ENCODE measurements around the gene TEK. TPM values are rescaled to one million over a fixed set of nuclear protein-coding genes. Genes with fewer than 3 reads are reported as not detected.

Gene TEK
- total and polyA plus RNA-seq, 2 experiments from 2014 or later: 0.60 to 1.4 TPM

GRCh38 chr9:27183701-27184100, 74.7 kb downstream of the TEK start:
- no peak overlapping the region for H3K4me3 ChIP-seq
- no peaks in the 10 kb centered on the region for H3K36me3 ChIP-seq
- TF ChIP-seq CTCF (IDR thresholded peaks at IDR 0.05; ENCODE audit: low read depth, low read length): no peak
- no peaks in the 10 kb centered on the region for H3K9me3 ChIP-seq (ENCODE audit: low read depth)
- H3K27ac ChIP-seq: no peak overlapping the region
- no peaks in the 10 kb centered on the region for H3K27me3 ChIP-seq
- peak in 1 of 2 donors; percentile 60 for DNase-seq (ENCODE audit: low read depth in 1 of 2, low spot score in 1 of 2)
- H3K4me1 ChIP-seq (ENCODE audit: low read depth): no peaks in the 10 kb centered on the region

GRCh38 chr9:27184556-27185351, 75.7 kb downstream of the TEK start:
- no peak overlapping the region for H3K4me3 ChIP-seq
- H3K36me3 ChIP-seq: no peaks in the 10 kb centered on the region
- H3K4me1 ChIP-seq (ENCODE audit: low read depth): no peaks in the 10 kb centered on the region
- TF ChIP-seq CTCF (IDR thresholded peaks at IDR 0.05; ENCODE audit: low read depth, low read length): no peak
- H3K9me3 ChIP-seq (ENCODE audit: low read depth): no peaks in the 10 kb centered on the region
- peak in 1 of 2 donors; percentile 37 for DNase-seq (ENCODE audit: low read depth in 1 of 2, low spot score in 1 of 2)
- no peak overlapping the region for H3K27ac ChIP-seq
- H3K27me3 ChIP-seq: no peaks in the 10 kb centered on the region

- no peaks in the 10 kb centered on the region for H3K9me3 ChIP-seq (ENCODE audit: low read depth)
Observed at GRCh38 chr9:27188426-27188825, 79.4 kb downstream of the TEK start.

GRCh38 chr9:27189426-27189825, 80.4 kb downstream of the TEK start:
- Histone ChIP-seq H3K4me3 (no peak overlapping the region), H3K27ac (no peak overlapping the region), H3K9me3 (ENCODE audit: low read depth) (no peaks in the 10 kb centered on the region), H3K27me3 (no peaks in the 10 kb centered on the region), H3K4me1 (ENCODE audit: low read depth) (no peaks in the 10 kb centered on the region), H3K36me3 (no peaks in the 10 kb centered on the region)
- peak in 1 of 2 donors; percentile 13 for DNase-seq (ENCODE audit: low read depth in 1 of 2, low spot score in 1 of 2)
- no peak for TF ChIP-seq CTCF (IDR thresholded peaks at IDR 0.05; ENCODE audit: low read depth, low read length)

More at GRCh38 chr9:27188426-27188825, 79.4 kb downstream of the TEK start:
- no peaks in the 10 kb centered on the region for H3K27me3 ChIP-seq
- H3K36me3 ChIP-seq: no peaks in the 10 kb centered on the region
- TF ChIP-seq CTCF (IDR thresholded peaks at IDR 0.05; ENCODE audit: low read depth, low read length): no peak
- H3K4me1 ChIP-seq (ENCODE audit: low read depth): no peaks in the 10 kb centered on the region
- DNase-seq (ENCODE audit: low read depth in 1 of 2, low spot score in 1 of 2): no peak
- H3K27ac ChIP-seq: no peak overlapping the region
- H3K4me3 ChIP-seq: no peak overlapping the region

- no peaks in the 10 kb centered on the region for H3K36me3 ChIP-seq
Observed at GRCh38 chr9:27192291-27192960, 83.4 kb downstream of the TEK start.

More at GRCh38 chr9:27192291-27192960, 83.4 kb downstream of the TEK start:
- no peak for TF ChIP-seq CTCF (IDR thresholded peaks at IDR 0.05; ENCODE audit: low read depth, low read length)
- no peaks in the 10 kb centered on the region for H3K4me1 ChIP-seq (ENCODE audit: low read depth)
- H3K4me3 ChIP-seq: no peak overlapping the region
- H3K9me3 ChIP-seq (ENCODE audit: low read depth): no peaks in the 10 kb centered on the region
- H3K27ac ChIP-seq: no peak overlapping the region
- no peaks in the 10 kb centered on the region for H3K27me3 ChIP-seq
- no peak for DNase-seq (ENCODE audit: low read depth in 1 of 2, low spot score in 1 of 2)
